HEK293 (cell line): Measurements from ENCODE around the gene UBXN10.

Experiments
- CTCF ChIA-PET: fragments of 350-600 bp; formaldehyde crosslinking; extraction: SDS; loops from one replicate; lab custom pipeline; 2021; ENCODE audit warnings: antibody characterized with exemption; lab: Yijun Ruan, JAX
- POLR2A ChIA-PET: fragments of 300-600 bp; formaldehyde crosslinking; extraction: SDS; loops from one replicate; lab custom pipeline; 2020; ENCODE audit warnings: antibody characterized with exemption, inconsistent platforms; lab: Yijun Ruan, JAX
- H3K27ac ChIP-seq: fragments of 200-500 bp; sonication (Bioruptor generic); 2 replicates; pipeline ENCODE4 v1.5.1; 2014; ENCODE audit warnings: low read depth, low read length, control low read depth, inconsistent platforms; ENCODE audit errors: extremely low read depth
- H3K36me3 ChIP-seq, 2 experiments: fragments of 200-500 bp in 1 of 2; sonication (Bioruptor generic) in 1 of 2; 1 replicate in 1 of 2; 2 replicates in 1 of 2; pipeline ENCODE4 v1.5.1; 2014 to 2017; ENCODE audit warnings: inconsistent platforms in 2 of 2, low read length in 2 of 2; ENCODE audit not compliant: control insufficient read depth in 2 of 2, insufficient read depth in 1 of 2
- H3K4me1 ChIP-seq: fragments of 200-500 bp; sonication (Bioruptor generic); 2 replicates; pipeline ENCODE4 v1.5.1; 2014; ENCODE audit warnings: mild to moderate bottlenecking, low read length, inconsistent platforms; ENCODE audit not compliant: control insufficient read depth, insufficient read depth
- H3K4me3 ChIP-seq: 2 replicates; pipeline ENCODE4 v1.5.1; 2011; ENCODE audit warnings: low read depth, mild to moderate bottlenecking, control low read depth, low read length, moderate library complexity
- H3K9me3 ChIP-seq: fragments of 200-500 bp; sonication (Bioruptor generic); 2 replicates; pipeline ENCODE4 v1.5.1; 2014; ENCODE audit warnings: low read depth, low read length, inconsistent platforms; ENCODE audit not compliant: control insufficient read depth, insufficient read depth
- FEZF1 ChIP-seq: fragments of 450-650 bp; formaldehyde crosslinking; IDR thresholded peaks from 2 replicates; pipeline ENCODE4 v1.5.1; 2016; ENCODE audit warnings: missing biosample characterization, missing genetic modification characterization
- HOXA7 ChIP-seq: sonication (generic); formaldehyde crosslinking; IDR thresholded peaks from 2 replicates; pipeline ENCODE4 v1.8.1; 2022; ENCODE audit warnings: missing genetic modification reagents, borderline replicate concordance
- HOXC10 ChIP-seq: sonication (generic); formaldehyde crosslinking; IDR thresholded peaks from 2 replicates; pipeline ENCODE4 v1.8.1; 2023; ENCODE audit warnings: mild to moderate bottlenecking, missing genetic modification reagents
- HOXD13 ChIP-seq: sonication (generic); formaldehyde crosslinking; IDR thresholded peaks from 2 replicates; pipeline ENCODE4 v1.8.0; 2022; ENCODE audit warnings: missing genetic modification reagents, borderline replicate concordance
- IKZF3 ChIP-seq: fragments of 450-650 bp; IDR thresholded peaks from 2 replicates; pipeline ENCODE4 v1.5.0; 2018; ENCODE audit warnings: missing biosample characterization, mild to moderate bottlenecking, missing genetic modification characterization, moderate library complexity
- PRDM1 ChIP-seq: fragments of 450-650 bp; formaldehyde crosslinking; IDR thresholded peaks from 2 replicates; pipeline ENCODE4; 2016; ENCODE audit warnings: missing biosample characterization, missing genetic modification characterization
- SALL2 ChIP-seq: fragments of 450-650 bp; formaldehyde crosslinking; IDR thresholded peaks from 2 replicates; pipeline ENCODE4 v1.5.0; 2017; ENCODE audit warnings: missing biosample characterization, mild to moderate bottlenecking, missing genetic modification characterization, borderline replicate concordance
- SP2 ChIP-seq: fragments of 450-650 bp; formaldehyde crosslinking; IDR thresholded peaks from 2 replicates; pipeline ENCODE4 v1.5.1; 2016; ENCODE audit warnings: missing biosample characterization, missing genetic modification characterization
- ZBTB1 ChIP-seq: fragments of 450-650 bp; formaldehyde crosslinking; IDR thresholded peaks from 2 replicates; pipeline ENCODE4 v1.5.1; 2016; ENCODE audit warnings: missing biosample characterization, missing genetic modification characterization
- ZFP37 ChIP-seq: fragments of 450-650 bp; formaldehyde crosslinking; IDR thresholded peaks from 2 replicates; pipeline ENCODE4 v1.5.1; 2016; ENCODE audit warnings: missing biosample characterization, missing genetic modification characterization
- ZNF10 ChIP-seq: fragments of 450-650 bp; formaldehyde crosslinking; IDR thresholded peaks from 2 replicates; pipeline ENCODE4 v1.5.1; 2017; ENCODE audit warnings: missing biosample characterization, missing genetic modification characterization
- ZNF112 ChIP-seq: fragments of 450-650 bp; formaldehyde crosslinking; IDR thresholded peaks from 2 replicates; pipeline ENCODE4 v1.5.0; 2017; ENCODE audit warnings: missing biosample characterization, missing genetic modification characterization
- ZNF19 ChIP-seq: fragments of 450-650 bp; formaldehyde crosslinking; IDR thresholded peaks from 2 replicates; pipeline ENCODE4; 2016; ENCODE audit warnings: missing biosample characterization, missing genetic modification characterization, low read depth
- ZNF221 ChIP-seq: fragments of 450-650 bp; formaldehyde crosslinking; IDR thresholded peaks from 2 replicates; pipeline ENCODE4 v1.5.1; 2017; ENCODE audit warnings: missing biosample characterization, missing genetic modification characterization, borderline replicate concordance
- ZNF335 ChIP-seq: fragments of 450-650 bp; formaldehyde crosslinking; conservative IDR thresholded peaks from 2 replicates; pipeline ENCODE4 v1.5.1; 2016; ENCODE audit warnings: missing biosample characterization, missing genetic modification characterization
- ZNF354C ChIP-seq: fragments of 450-650 bp; formaldehyde crosslinking; IDR thresholded peaks from 2 replicates; pipeline ENCODE4 v1.5.1; 2016; ENCODE audit warnings: missing biosample characterization, missing genetic modification characterization, low read depth, borderline replicate concordance
- ZNF514 ChIP-seq: fragments of 450-650 bp; formaldehyde crosslinking; IDR thresholded peaks from 2 replicates; pipeline ENCODE4 v1.5.1; 2016; ENCODE audit warnings: missing biosample characterization, missing genetic modification characterization
- ZNF558 ChIP-seq: fragments of 450-650 bp; formaldehyde crosslinking; IDR thresholded peaks from 2 replicates; pipeline ENCODE4 v1.5.1; 2016; ENCODE audit warnings: missing biosample characterization, missing genetic modification characterization
- ZNF561 ChIP-seq: fragments of 450-650 bp; IDR thresholded peaks from 2 replicates; pipeline ENCODE4 v1.5.1; 2018; ENCODE audit warnings: missing biosample characterization, missing genetic modification characterization, borderline replicate concordance
- ZNF654 ChIP-seq: fragments of 450-650 bp; formaldehyde crosslinking; IDR thresholded peaks from 2 replicates; pipeline ENCODE4 v1.5.1; 2016; ENCODE audit warnings: low read depth, missing biosample characterization, missing genetic modification characterization
- ZNF747 ChIP-seq: fragments of 450-650 bp; formaldehyde crosslinking; IDR thresholded peaks from 2 replicates; pipeline ENCODE4 v1.5.1; 2016; ENCODE audit warnings: missing biosample characterization, missing genetic modification characterization
- TF ChIP-seq, protein P1 (sequence below): fragments of 450-650 bp; formaldehyde crosslinking; IDR thresholded peaks from 2 replicates; pipeline ENCODE4 v1.5.1; 2017; ENCODE audit warnings: missing biosample characterization, missing genetic modification characterization
- TF ChIP-seq, protein P2 (sequence below): fragments of 450-650 bp; formaldehyde crosslinking; IDR thresholded peaks from 2 replicates; pipeline ENCODE4 v1.5.1; 2016; ENCODE audit warnings: missing biosample characterization, missing genetic modification characterization
- TF ChIP-seq, protein P3 (sequence below): fragments of 450-650 bp; formaldehyde crosslinking; IDR thresholded peaks from 2 replicates; pipeline ENCODE4 v1.5.1; 2016; ENCODE audit warnings: missing biosample characterization, missing genetic modification characterization
- TF ChIP-seq, protein P4 (sequence below): fragments of 450-650 bp; formaldehyde crosslinking; IDR thresholded peaks from 2 replicates; pipeline ENCODE4 v1.5.1; 2016; ENCODE audit warnings: missing biosample characterization, missing genetic modification characterization

UBXN10 gene

DNA sequence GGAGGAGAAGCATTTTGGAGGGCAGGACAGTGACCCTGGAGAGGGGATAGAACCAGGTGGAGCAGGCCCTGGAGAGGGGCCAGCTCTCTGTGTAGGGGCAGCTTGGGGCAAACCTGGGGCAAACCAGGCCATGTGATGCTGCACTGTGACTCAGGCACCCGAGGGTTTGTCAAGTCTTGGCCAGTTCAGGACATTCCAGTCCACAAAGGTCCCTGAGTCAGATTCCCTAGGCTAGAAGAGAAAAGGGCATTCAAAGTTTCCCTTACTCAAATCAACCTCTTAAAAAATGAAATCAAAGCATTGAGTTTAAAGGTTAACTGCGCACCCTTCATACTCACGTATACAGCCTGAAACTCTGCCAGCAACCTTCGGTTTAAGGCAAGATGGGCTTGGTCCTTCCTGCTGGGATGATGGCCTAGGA lies 25.6 kb downstream of the UBXN10 start:
- POLR2A ChIA-PET = no interaction called here
- Histone ChIP-seq H3K36me3 (no peaks in the 10 kb centered on the region), H3K27ac (no peak overlapping the region), H3K9me3 (no peaks in the 10 kb centered on the region), H3K4me1 (no peaks in the 10 kb centered on the region), H3K4me3 (no peak overlapping the region)
- TF ChIP-seq ZNF221 (tag by site-specific recombination) (no peak), ZNF335 (tag by site-specific recombination) (no peak), FEZF1 (tag by site-specific recombination) (no peak), ZNF354C (no peak), ZNF558 (tag by site-specific recombination) (no peak), ZNF747 (tag by site-specific recombination) (no peak)
- TF ChIP-seq, protein P1, sequence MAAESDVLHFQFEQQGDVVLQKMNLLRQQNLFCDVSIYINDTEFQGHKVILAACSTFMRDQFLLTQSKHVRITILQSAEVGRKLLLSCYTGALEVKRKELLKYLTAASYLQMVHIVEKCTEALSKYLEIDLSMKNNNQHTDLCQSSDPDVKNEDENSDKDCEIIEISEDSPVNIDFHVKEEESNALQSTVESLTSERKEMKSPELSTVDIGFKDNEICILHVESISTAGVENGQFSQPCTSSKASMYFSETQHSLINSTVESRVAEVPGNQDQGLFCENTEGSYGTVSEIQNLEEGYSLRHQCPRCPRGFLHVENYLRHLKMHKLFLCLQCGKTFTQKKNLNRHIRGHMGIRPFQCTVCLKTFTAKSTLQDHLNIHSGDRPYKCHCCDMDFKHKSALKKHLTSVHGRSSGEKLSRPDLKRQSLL (tag by site-specific recombination) = no peak
- TF ChIP-seq, protein P2, sequence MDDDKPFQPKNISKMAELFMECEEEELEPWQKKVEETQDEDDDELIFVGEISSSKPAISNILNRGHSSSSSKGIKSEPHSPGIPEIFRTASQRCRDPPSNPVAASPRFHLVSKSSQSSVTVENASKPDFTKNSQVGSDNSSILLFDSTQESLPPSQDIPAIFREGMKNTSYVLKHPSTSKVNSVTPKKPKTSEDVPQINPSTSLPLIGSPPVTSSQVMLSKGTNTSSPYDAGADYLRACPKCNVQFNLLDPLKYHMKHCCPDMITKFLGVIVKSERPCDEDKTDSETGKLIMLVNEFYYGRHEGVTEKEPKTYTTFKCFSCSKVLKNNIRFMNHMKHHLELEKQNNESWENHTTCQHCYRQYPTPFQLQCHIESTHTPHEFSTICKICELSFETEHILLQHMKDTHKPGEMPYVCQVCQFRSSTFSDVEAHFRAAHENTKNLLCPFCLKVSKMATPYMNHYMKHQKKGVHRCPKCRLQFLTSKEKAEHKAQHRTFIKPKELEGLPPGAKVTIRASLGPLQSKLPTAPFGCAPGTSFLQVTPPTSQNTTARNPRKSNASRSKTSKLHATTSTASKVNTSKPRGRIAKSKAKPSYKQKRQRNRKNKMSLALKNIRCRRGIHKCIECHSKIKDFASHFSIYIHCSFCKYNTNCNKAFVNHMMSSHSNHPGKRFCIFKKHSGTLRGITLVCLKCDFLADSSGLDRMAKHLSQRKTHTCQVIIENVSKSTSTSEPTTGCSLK = no peak
- CTCF ChIA-PET = interaction anchor here (0.6 to 2.6 kb wide), 9 partner anchors 16 to 282 kb away, joined by 3 to 42 read pairs (median 6); no protein-coding TSS in a partner anchor

DNA sequence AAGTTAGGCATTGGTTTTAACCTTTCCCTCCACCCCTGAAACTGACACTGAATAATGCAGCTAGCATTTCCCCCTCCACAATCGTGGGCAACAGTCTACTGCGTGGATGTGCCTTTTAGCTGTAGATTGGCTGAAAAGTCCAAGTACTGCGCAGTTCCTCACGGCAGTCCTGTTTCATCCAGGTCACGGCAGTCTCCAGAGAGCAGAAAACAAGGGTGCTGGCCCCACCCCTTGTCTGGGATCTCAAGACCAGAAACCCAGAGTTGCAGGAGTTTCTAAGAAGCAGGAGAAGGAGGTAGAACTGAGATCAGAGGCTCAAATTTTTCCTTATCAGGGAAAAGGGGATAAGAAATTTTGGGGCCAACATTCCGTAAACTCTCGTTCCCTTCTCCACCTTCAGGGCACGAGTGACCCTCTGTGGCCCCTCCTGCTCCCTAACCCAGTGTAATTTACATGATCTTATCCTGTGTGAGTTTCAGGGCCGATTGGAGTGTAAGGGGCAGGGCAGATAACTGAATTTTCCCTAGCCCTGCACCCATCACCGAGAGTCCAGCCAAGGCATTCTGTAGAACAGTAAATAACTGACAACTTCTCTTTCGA lies 26.3 kb downstream of the UBXN10 start:
- Histone ChIP-seq H3K4me3 (no peak overlapping the region), H3K4me1 (no peaks in the 10 kb centered on the region), H3K9me3 (no peaks in the 10 kb centered on the region), H3K36me3 (no peaks in the 10 kb centered on the region), H3K27ac (no peak overlapping the region)
- ChIA-PET CTCF (interaction anchor here (0.6 to 2.8 kb wide), 44 partner anchors 10 to 1043 kb away, joined by 3 to 42 read pairs (median 4); no protein-coding TSS in a partner anchor), POLR2A (no interaction called here)
- TF ChIP-seq, protein P3, sequence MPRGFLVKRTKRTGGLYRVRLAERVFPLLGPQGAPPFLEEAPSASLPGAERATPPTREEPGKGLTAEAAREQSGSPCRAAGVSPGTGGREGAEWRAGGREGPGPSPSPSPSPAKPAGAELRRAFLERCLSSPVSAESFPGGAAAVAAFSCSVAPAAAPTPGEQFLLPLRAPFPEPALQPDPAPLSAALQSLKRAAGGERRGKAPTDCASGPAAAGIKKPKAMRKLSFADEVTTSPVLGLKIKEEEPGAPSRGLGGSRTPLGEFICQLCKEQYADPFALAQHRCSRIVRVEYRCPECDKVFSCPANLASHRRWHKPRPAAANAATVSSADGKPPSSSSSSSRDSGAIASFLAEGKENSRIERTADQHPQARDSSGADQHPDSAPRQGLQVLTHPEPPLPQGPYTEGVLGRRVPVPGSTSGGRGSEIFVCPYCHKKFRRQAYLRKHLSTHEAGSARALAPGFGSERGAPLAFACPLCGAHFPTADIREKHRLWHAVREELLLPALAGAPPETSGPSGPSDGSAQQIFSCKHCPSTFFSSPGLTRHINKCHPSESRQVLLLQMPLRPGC (tag by site-specific recombination) = no peak
- TF ChIP-seq HOXD13 (no peak), ZNF558 (tag by site-specific recombination) (no peak), SP2 (no peak), PRDM1 (no peak), IKZF3 (tag by site-specific recombination) (no peak), ZNF112 (tag by site-specific recombination) (no peak), ZNF19 (tag by site-specific recombination) (no peak), ZNF654 (no peak), SALL2 (no peak), ZNF10 (tag by site-specific recombination) (no peak), ZFP37 (tag by site-specific recombination) (no peak), ZBTB1 (tag by site-specific recombination) (no peak), HOXC10 (no peak), ZNF514 (no peak), HOXA7 (CRISPR knock-in tag) (no peak), ZNF561 (no peak)
- TF ChIP-seq, protein P4, sequence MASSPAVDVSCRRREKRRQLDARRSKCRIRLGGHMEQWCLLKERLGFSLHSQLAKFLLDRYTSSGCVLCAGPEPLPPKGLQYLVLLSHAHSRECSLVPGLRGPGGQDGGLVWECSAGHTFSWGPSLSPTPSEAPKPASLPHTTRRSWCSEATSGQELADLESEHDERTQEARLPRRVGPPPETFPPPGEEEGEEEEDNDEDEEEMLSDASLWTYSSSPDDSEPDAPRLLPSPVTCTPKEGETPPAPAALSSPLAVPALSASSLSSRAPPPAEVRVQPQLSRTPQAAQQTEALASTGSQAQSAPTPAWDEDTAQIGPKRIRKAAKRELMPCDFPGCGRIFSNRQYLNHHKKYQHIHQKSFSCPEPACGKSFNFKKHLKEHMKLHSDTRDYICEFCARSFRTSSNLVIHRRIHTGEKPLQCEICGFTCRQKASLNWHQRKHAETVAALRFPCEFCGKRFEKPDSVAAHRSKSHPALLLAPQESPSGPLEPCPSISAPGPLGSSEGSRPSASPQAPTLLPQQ (tag by site-specific recombination) = no peak
